GM23248 (cell line): Measurements from ENCODE around the gene MACROD2.

ENCODE experiments used
- EZH2 ChIP-seq: fragments of 200-600 bp; sonication (generic); IDR thresholded peaks from 2 replicates; pipeline ENCODE4 v1.6.1; 2018; ENCODE audit warnings: antibody characterized with exemption, mild to moderate bottlenecking; ENCODE audit not compliant: insufficient read depth, poor library complexity, severe bottlenecking
- EZH2phosphoT487 ChIP-seq: fragments of 200-600 bp; sonication (generic); IDR thresholded peaks from 2 replicates; pipeline ENCODE4 v1.6.1; 2018; ENCODE audit warnings: antibody characterized with exemption, moderate library complexity, mild to moderate bottlenecking, low read depth; ENCODE audit not compliant: insufficient read depth

DNA sequence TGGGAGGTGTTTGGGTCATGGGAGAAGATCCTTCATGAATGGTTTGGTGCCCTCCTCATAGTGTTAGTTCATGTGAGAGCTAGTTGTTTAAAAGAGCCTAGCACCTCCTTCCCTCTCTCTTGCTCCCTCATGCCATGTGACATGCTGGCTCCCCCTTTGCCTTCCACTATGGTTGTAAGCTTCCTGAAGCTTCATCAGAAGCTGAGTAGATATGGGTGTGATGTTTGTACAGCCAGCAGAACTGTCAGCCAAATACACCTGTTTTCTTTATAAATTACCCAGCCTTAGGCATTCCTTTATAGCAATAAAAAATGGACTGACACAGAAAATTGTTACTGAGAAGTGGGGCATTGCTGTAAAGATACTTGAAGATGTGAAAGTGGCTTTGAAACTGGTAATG is 1073.2 kb downstream of the MACROD2 start:
- TF ChIP-seq EZH2 (no peak), EZH2phosphoT487 (no peak)
